HEK293 (cell line): ENCODE measurements around the gene VPS11.
A peak's percentile ranks its signal among the peaks of the same experiment; 100 is the strongest.

Experiments used
- CTCF ChIA-PET: fragments of 350-600 bp; formaldehyde crosslinking; extraction: SDS; loops from one replicate; lab custom pipeline; 2021; ENCODE audit warnings: antibody characterized with exemption; lab: Yijun Ruan, JAX
- POLR2A ChIA-PET: fragments of 300-600 bp; formaldehyde crosslinking; extraction: SDS; loops from one replicate; lab custom pipeline; 2020; ENCODE audit warnings: antibody characterized with exemption, inconsistent platforms; lab: Yijun Ruan, JAX
- H3K27ac ChIP-seq: fragments of 200-500 bp; sonication (Bioruptor generic); 2 replicates; pipeline ENCODE4 v1.5.1; 2014; ENCODE audit warnings: low read depth, low read length, control low read depth, inconsistent platforms; ENCODE audit errors: extremely low read depth
- H3K36me3 ChIP-seq, 2 experiments: fragments of 200-500 bp in 1 of 2; sonication (Bioruptor generic) in 1 of 2; 1 replicate in 1 of 2; 2 replicates in 1 of 2; pipeline ENCODE4 v1.5.1; 2014 to 2017; ENCODE audit warnings: inconsistent platforms in 2 of 2, low read length in 2 of 2; ENCODE audit not compliant: control insufficient read depth in 2 of 2, insufficient read depth in 1 of 2
- H3K4me1 ChIP-seq: fragments of 200-500 bp; sonication (Bioruptor generic); 2 replicates; pipeline ENCODE4 v1.5.1; 2014; ENCODE audit warnings: mild to moderate bottlenecking, low read length, inconsistent platforms; ENCODE audit not compliant: control insufficient read depth, insufficient read depth
- H3K4me3 ChIP-seq: 2 replicates; pipeline ENCODE4 v1.5.1; 2011; ENCODE audit warnings: low read depth, mild to moderate bottlenecking, control low read depth, low read length, moderate library complexity
- H3K9me3 ChIP-seq: fragments of 200-500 bp; sonication (Bioruptor generic); 2 replicates; pipeline ENCODE4 v1.5.1; 2014; ENCODE audit warnings: low read depth, low read length, inconsistent platforms; ENCODE audit not compliant: control insufficient read depth, insufficient read depth
- GLIS1 ChIP-seq: fragments of 450-650 bp; formaldehyde crosslinking; IDR thresholded peaks from 2 replicates; pipeline ENCODE4 v1.5.1; 2016; ENCODE audit warnings: missing biosample characterization, missing genetic modification characterization
- KLF1 ChIP-seq: fragments of 450-650 bp; formaldehyde crosslinking; IDR thresholded peaks from 2 replicates; pipeline ENCODE4 v1.5.1; 2016; ENCODE audit warnings: missing biosample characterization, missing genetic modification characterization
- KLF16 ChIP-seq: fragments of 450-650 bp; formaldehyde crosslinking; IDR thresholded peaks from 2 replicates; pipeline ENCODE4 v1.5.1; 2017; ENCODE audit warnings: missing biosample characterization, missing genetic modification characterization
- KLF8 ChIP-seq: fragments of 450-650 bp; formaldehyde crosslinking; IDR thresholded peaks from 2 replicates; pipeline ENCODE4 v1.5.1; 2016; ENCODE audit warnings: missing biosample characterization, missing genetic modification characterization
- KLF9 ChIP-seq: fragments of 450-650 bp; formaldehyde crosslinking; IDR thresholded peaks from 2 replicates; pipeline ENCODE4 v1.5.1; 2016; ENCODE audit warnings: missing biosample characterization, missing genetic modification characterization, low read depth
- SP7 ChIP-seq: fragments of 450-650 bp; formaldehyde crosslinking; IDR thresholded peaks from 2 replicates; pipeline ENCODE4 v1.5.1; 2016; ENCODE audit warnings: missing biosample characterization, missing genetic modification characterization
- YY1 ChIP-seq: fragments of 450-650 bp; formaldehyde crosslinking; IDR thresholded peaks from 2 replicates; pipeline ENCODE4 v1.5.1; 2018; ENCODE audit warnings: missing biosample characterization, missing genetic modification characterization
- ZBTB1 ChIP-seq: fragments of 450-650 bp; formaldehyde crosslinking; IDR thresholded peaks from 2 replicates; pipeline ENCODE4 v1.5.1; 2016; ENCODE audit warnings: missing biosample characterization, missing genetic modification characterization
- ZBTB21 ChIP-seq: fragments of 450-650 bp; formaldehyde crosslinking; IDR thresholded peaks from 2 replicates; pipeline ENCODE4 v1.5.1; 2017; ENCODE audit warnings: missing biosample characterization, missing genetic modification characterization
- ZBTB48 ChIP-seq: fragments of 450-650 bp; formaldehyde crosslinking; IDR thresholded peaks from 2 replicates; pipeline ENCODE4 v1.5.1; 2016; ENCODE audit warnings: missing biosample characterization, missing genetic modification characterization
- ZBTB8A ChIP-seq: fragments of 450-650 bp; formaldehyde crosslinking; IDR thresholded peaks from 2 replicates; pipeline ENCODE4 v1.5.1; 2016; ENCODE audit warnings: missing biosample characterization, missing genetic modification characterization
- ZEB2 ChIP-seq: fragments of 450-650 bp; formaldehyde crosslinking; IDR thresholded peaks from 2 replicates; pipeline ENCODE4 v1.5.1; 2016; ENCODE audit warnings: missing biosample characterization, missing genetic modification characterization
- ZIC2 ChIP-seq: fragments of 450-650 bp; formaldehyde crosslinking; IDR thresholded peaks from 2 replicates; pipeline ENCODE4 v1.5.1; 2016; ENCODE audit warnings: missing biosample characterization, missing genetic modification characterization
- ZNF114 ChIP-seq: fragments of 450-650 bp; formaldehyde crosslinking; IDR thresholded peaks from 2 replicates; pipeline ENCODE4 v1.5.0; 2017; ENCODE audit warnings: missing biosample characterization, missing genetic modification characterization
- ZNF146 ChIP-seq: fragments of 450-650 bp; formaldehyde crosslinking; IDR thresholded peaks from 2 replicates; pipeline ENCODE4 v1.5.1; 2016; ENCODE audit warnings: missing biosample characterization, missing genetic modification characterization
- ZNF157 ChIP-seq: fragments of 450-650 bp; formaldehyde crosslinking; IDR thresholded peaks from 2 replicates; pipeline ENCODE4 v1.5.1; 2016; ENCODE audit warnings: missing biosample characterization, missing genetic modification characterization
- ZNF169 ChIP-seq: fragments of 450-650 bp; formaldehyde crosslinking; IDR thresholded peaks from 2 replicates; pipeline ENCODE4 v1.5.1; 2016; ENCODE audit warnings: missing biosample characterization, missing genetic modification characterization
- ZNF184 ChIP-seq: fragments of 450-650 bp; IDR thresholded peaks from 2 replicates; pipeline ENCODE4 v1.5.1; 2018; ENCODE audit warnings: missing biosample characterization, mild to moderate bottlenecking, missing genetic modification characterization
- ZNF202 ChIP-seq: fragments of 450-650 bp; formaldehyde crosslinking; IDR thresholded peaks from 2 replicates; pipeline ENCODE4 v1.5.1; 2016; ENCODE audit warnings: missing biosample characterization, missing genetic modification characterization, borderline replicate concordance
- ZNF214 ChIP-seq: fragments of 450-650 bp; formaldehyde crosslinking; IDR thresholded peaks from 2 replicates; pipeline ENCODE4 v1.5.1; 2017; ENCODE audit warnings: missing biosample characterization, mild to moderate bottlenecking, missing genetic modification characterization, borderline replicate concordance
- ZNF341 ChIP-seq: fragments of 450-650 bp; formaldehyde crosslinking; IDR thresholded peaks from 2 replicates; pipeline ENCODE4; 2016; ENCODE audit warnings: low read depth, missing biosample characterization, missing genetic modification characterization
- ZNF416 ChIP-seq: fragments of 450-650 bp; formaldehyde crosslinking; IDR thresholded peaks from 2 replicates; pipeline ENCODE4 v1.5.1; 2016; ENCODE audit warnings: missing biosample characterization, missing genetic modification characterization
- ZNF426 ChIP-seq: fragments of 450-650 bp; formaldehyde crosslinking; IDR thresholded peaks from 2 replicates; pipeline ENCODE4 v1.5.1; 2017; ENCODE audit warnings: missing biosample characterization, missing genetic modification characterization, mild to moderate bottlenecking, inconsistent platforms, moderate library complexity
- ZNF530 ChIP-seq: fragments of 450-650 bp; formaldehyde crosslinking; IDR thresholded peaks from 2 replicates; pipeline ENCODE4 v1.5.1; 2016; ENCODE audit warnings: low read depth, missing biosample characterization, missing genetic modification characterization
- ZNF544 ChIP-seq: fragments of 450-650 bp; formaldehyde crosslinking; IDR thresholded peaks from 2 replicates; pipeline ENCODE4 v1.5.0; 2017; ENCODE audit warnings: missing biosample characterization, missing genetic modification characterization
- ZNF555 ChIP-seq: fragments of 450-650 bp; formaldehyde crosslinking; conservative IDR thresholded peaks from 2 replicates; pipeline ENCODE4 v1.5.1; 2017; ENCODE audit warnings: missing biosample characterization, mild to moderate bottlenecking, missing genetic modification characterization, inconsistent platforms
- ZNF624 ChIP-seq: fragments of 450-650 bp; formaldehyde crosslinking; IDR thresholded peaks from 2 replicates; pipeline ENCODE4 v1.5.1; 2017; ENCODE audit warnings: missing biosample characterization, missing genetic modification characterization
- ZNF626 ChIP-seq: fragments of 450-650 bp; sonication (Bioruptor Pico); formaldehyde crosslinking; IDR thresholded peaks from 2 replicates; pipeline ENCODE4 v1.5.1; 2018; ENCODE audit warnings: missing biosample characterization, missing genetic modification characterization, inconsistent platforms
- ZNF677 ChIP-seq: fragments of 450-650 bp; IDR thresholded peaks from 2 replicates; pipeline ENCODE4 v1.5.0; 2018; ENCODE audit warnings: missing biosample characterization, mild to moderate bottlenecking, missing genetic modification characterization, moderate library complexity
- ZNF777 ChIP-seq: fragments of 450-650 bp; formaldehyde crosslinking; IDR thresholded peaks from 2 replicates; pipeline ENCODE4 v1.5.1; 2017; ENCODE audit warnings: missing biosample characterization, missing genetic modification characterization, borderline replicate concordance
- TF ChIP-seq, protein P1 (sequence below): fragments of 450-650 bp; formaldehyde crosslinking; IDR thresholded peaks from 2 replicates; pipeline ENCODE4 v1.5.1; 2017; ENCODE audit warnings: missing biosample characterization, missing genetic modification characterization
- TF ChIP-seq, protein P2 (sequence below): fragments of 450-650 bp; formaldehyde crosslinking; IDR thresholded peaks from 2 replicates; pipeline ENCODE4 v1.5.1; 2017; ENCODE audit warnings: missing biosample characterization, mild to moderate bottlenecking, missing genetic modification characterization, moderate library complexity
- TF ChIP-seq, protein P3 (sequence below): fragments of 450-650 bp; formaldehyde crosslinking; IDR thresholded peaks from 2 replicates; pipeline ENCODE4 v1.5.1; 2016; ENCODE audit warnings: missing biosample characterization, missing genetic modification characterization

VPS11 gene

DNA sequence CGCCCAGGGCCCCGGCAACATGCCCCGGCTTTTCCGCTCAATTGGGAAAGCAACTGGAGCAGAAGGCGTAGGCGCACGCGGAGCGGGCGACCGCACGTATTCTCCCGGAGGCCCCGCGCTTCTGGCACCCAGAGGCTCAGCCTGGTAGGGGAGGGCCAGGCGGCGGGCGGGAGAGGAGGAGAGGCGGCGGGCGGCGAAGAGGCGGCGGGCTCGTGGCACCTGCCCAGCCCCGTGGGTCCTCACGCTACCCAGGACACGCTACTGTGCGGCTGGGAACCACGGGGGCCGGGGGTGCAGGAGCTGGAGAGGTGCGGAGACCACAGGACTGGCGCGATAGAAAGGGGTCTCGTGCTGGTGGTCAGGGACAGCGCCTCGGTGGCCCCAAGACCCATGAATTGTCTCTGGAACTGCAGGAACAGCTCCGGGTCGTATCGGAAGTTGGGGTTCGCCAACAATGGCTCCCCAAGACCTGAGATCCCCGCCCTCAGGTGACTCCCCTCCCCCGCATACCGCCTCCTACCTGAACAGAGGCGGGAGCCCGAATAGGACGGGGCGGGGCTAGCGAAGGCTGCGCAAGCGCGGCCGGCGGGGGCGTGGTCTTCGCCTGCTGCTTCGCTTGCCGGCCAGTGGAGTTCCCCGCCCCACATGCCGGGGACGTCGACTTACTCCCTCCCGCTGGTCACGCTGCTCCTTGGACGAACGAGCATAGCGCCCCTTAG, 37.1 kb upstream of the VPS11 start, which contains the start of gene SLC37A4:
Gene SLC37A4 (minus strand): TSS at position 549 of the 719 bp plus-strand sequence.
- peaks cover 0 to 37% of the 10 kb centered on the region in 2 experiments; a peak in 1 of 3 replicates for H3K36me3 ChIP-seq
- no peaks in the 10 kb centered on the region for H3K9me3 ChIP-seq
- CTCF ChIA-PET, result interaction anchor here (0.6 to 2.1 kb wide), 10 partner anchors 12 to 118 kb away, joined by 3 to 8 read pairs (median 4); partner anchors contain the start of genes HMBS, RPS25, TRAPPC4 and VPS11
- H3K4me3 ChIP-seq, result peak within 1 kb of the TSS; percentile 82
- POLR2A ChIA-PET, result interaction anchor here (0.7 to 2.4 kb wide), 9 partner anchors 9 to 291 kb away, joined by 3 to 10 read pairs (median 3); partner anchors contain the start of genes CENATAC, DPAGT1, RPS25 and TRAPPC4
- H3K27ac ChIP-seq, result peak within 1 kb of the TSS; percentile 83
- no peaks in the 10 kb centered on the region for H3K4me1 ChIP-seq
- TF ChIP-seq KLF16, result 0 out of 2 replicates have a peak, but pooled peaks have one; percentile 29
- TF ChIP-seq, protein P1, sequence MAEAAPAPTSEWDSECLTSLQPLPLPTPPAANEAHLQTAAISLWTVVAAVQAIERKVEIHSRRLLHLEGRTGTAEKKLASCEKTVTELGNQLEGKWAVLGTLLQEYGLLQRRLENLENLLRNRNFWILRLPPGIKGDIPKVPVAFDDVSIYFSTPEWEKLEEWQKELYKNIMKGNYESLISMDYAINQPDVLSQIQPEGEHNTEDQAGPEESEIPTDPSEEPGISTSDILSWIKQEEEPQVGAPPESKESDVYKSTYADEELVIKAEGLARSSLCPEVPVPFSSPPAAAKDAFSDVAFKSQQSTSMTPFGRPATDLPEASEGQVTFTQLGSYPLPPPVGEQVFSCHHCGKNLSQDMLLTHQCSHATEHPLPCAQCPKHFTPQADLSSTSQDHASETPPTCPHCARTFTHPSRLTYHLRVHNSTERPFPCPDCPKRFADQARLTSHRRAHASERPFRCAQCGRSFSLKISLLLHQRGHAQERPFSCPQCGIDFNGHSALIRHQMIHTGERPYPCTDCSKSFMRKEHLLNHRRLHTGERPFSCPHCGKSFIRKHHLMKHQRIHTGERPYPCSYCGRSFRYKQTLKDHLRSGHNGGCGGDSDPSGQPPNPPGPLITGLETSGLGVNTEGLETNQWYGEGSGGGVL, result peak; percentile 55
- no peak for TF ChIP-seq ZNF555 (tag by site-specific recombination)
- TF ChIP-seq, protein P2, sequence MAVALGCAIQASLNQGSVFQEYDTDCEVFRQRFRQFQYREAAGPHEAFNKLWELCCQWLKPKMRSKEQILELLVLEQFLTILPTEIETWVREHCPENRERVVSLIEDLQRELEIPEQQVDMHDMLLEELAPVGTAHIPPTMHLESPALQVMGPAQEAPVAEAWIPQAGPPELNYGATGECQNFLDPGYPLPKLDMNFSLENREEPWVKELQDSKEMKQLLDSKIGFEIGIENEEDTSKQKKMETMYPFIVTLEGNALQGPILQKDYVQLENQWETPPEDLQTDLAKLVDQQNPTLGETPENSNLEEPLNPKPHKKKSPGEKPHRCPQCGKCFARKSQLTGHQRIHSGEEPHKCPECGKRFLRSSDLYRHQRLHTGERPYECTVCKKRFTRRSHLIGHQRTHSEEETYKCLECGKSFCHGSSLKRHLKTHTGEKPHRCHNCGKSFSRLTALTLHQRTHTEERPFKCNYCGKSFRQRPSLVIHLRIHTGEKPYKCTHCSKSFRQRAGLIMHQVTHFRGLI (tag by site-specific recombination), result no peak
- TF ChIP-seq ZNF624 (tag by site-specific recombination), result no peak
- peak; percentile 43; the same call in 1 of the 2 replicates for TF ChIP-seq ZNF341 (tag by site-specific recombination)
- no peak for TF ChIP-seq ZNF157 (tag by site-specific recombination)
- TF ChIP-seq KLF1, result peak; percentile 23
- TF ChIP-seq ZBTB21, result 0 out of 2 replicates have a peak, but pooled peaks have one; percentile 13
- TF ChIP-seq GLIS1 (tag by site-specific recombination), result 0 out of 2 replicates have a peak, but pooled peaks have one; percentile 35
- no peak for TF ChIP-seq ZNF416
- no peak for TF ChIP-seq YY1 (tag by site-specific recombination)
- peak; percentile 82 for TF ChIP-seq ZBTB8A (tag by site-specific recombination)
- TF ChIP-seq ZNF114 (tag by site-specific recombination), result no peak
- no peak for TF ChIP-seq ZNF677 (tag by site-specific recombination)
- TF ChIP-seq ZNF214 (tag by site-specific recombination), result no peak
- TF ChIP-seq ZBTB1 (tag by site-specific recombination), result no peak
- TF ChIP-seq KLF9 (tag by site-specific recombination), result peak; percentile 88
- TF ChIP-seq KLF8, result peak; percentile 62; the same call in 1 of the 2 replicates
- TF ChIP-seq ZNF169 (tag by site-specific recombination), result no peak
- TF ChIP-seq ZNF202 (tag by site-specific recombination), result no peak
- TF ChIP-seq ZNF146 (tag by site-specific recombination), result no peak
- TF ChIP-seq, protein P3, sequence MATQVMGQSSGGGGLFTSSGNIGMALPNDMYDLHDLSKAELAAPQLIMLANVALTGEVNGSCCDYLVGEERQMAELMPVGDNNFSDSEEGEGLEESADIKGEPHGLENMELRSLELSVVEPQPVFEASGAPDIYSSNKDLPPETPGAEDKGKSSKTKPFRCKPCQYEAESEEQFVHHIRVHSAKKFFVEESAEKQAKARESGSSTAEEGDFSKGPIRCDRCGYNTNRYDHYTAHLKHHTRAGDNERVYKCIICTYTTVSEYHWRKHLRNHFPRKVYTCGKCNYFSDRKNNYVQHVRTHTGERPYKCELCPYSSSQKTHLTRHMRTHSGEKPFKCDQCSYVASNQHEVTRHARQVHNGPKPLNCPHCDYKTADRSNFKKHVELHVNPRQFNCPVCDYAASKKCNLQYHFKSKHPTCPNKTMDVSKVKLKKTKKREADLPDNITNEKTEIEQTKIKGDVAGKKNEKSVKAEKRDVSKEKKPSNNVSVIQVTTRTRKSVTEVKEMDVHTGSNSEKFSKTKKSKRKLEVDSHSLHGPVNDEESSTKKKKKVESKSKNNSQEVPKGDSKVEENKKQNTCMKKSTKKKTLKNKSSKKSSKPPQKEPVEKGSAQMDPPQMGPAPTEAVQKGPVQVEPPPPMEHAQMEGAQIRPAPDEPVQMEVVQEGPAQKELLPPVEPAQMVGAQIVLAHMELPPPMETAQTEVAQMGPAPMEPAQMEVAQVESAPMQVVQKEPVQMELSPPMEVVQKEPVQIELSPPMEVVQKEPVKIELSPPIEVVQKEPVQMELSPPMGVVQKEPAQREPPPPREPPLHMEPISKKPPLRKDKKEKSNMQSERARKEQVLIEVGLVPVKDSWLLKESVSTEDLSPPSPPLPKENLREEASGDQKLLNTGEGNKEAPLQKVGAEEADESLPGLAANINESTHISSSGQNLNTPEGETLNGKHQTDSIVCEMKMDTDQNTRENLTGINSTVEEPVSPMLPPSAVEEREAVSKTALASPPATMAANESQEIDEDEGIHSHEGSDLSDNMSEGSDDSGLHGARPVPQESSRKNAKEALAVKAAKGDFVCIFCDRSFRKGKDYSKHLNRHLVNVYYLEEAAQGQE, result peak; percentile 57
- TF ChIP-seq ZNF184, result no peak
- peak; percentile 47 for TF ChIP-seq ZIC2 (tag by site-specific recombination)
- no peak for TF ChIP-seq ZNF626 (tag by site-specific recombination)
- TF ChIP-seq ZBTB48 (tag by site-specific recombination), result 0 out of 2 replicates have a peak, but pooled peaks have one; percentile 20
- no peak for TF ChIP-seq ZNF426 (tag by site-specific recombination)
- TF ChIP-seq ZNF530 (tag by site-specific recombination), result no peak
- peak; percentile 88 for TF ChIP-seq ZEB2 (tag by site-specific recombination)
- no peak; the same call in 1 of the 2 replicates for TF ChIP-seq ZNF777 (tag by site-specific recombination)
- TF ChIP-seq ZNF544, result no peak
- TF ChIP-seq SP7 (tag by site-specific recombination), result peak; percentile 61
